GM12872 (cell line): Measurements from ENCODE around the gene SOAT2.

Experiments used
- CTCF ChIP-seq: IDR thresholded peaks from 3 replicates; pipeline ENCODE4 v1.5.1; 2011; ENCODE audit warnings: low read depth, mild to moderate bottlenecking, low read length, moderate library complexity; ENCODE audit not compliant: insufficient read depth

The SOAT2 gene

DNA sequence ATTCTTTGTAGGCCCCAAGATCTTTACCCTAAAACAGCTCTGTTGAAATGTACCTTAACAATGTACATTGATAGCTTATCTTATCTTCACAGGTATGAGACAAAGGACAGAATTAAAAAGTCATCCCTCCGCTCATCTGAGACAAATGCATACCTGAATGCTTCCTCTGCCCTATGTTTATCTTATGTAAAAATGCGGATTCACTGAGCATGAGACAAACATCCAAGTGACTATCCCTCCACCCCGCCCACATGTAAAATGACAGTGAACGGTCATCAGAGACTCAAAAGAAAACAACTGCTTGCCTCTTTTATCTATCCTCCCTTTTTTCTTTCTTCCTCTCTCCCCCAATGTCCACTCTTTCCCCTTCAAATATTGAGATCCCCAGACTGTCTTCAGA, 40.1 kb downstream of the SOAT2 start:
- TF ChIP-seq CTCF: no peak

GRCh38 chr12:53145383-53146260, 42.3 kb downstream of the SOAT2 start:
- TF ChIP-seq CTCF: no peak

DNA sequence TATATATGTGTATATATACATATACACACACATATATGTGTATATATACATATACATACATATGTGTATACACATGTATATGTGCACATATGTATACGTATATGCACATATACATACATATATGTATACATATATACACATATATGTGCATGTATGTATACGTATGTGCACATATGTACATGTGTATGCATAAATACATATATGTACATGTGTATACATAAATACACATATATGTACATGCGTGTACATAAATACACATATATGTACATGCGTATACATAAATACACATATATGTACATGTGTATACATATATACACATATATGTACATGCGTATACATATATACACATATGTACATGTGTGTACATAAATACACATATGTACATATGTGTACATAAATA, 43.9 kb downstream of the SOAT2 start:
- no peak for TF ChIP-seq CTCF

DNA sequence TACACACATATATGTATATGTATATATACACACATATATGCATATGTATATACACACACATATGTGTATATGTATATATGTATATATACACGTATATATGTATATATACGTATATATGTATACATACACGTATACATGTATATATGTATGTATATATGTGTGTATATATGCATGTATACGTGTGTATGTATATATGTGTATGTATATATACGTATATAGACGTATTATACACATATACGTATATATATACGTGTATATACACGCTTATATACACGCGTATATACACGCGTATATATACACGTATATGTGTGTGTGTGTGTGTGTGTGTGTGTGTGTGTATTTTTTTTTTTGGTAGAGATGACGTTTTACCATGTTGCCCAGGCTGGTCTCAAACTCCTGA, 44.4 kb downstream of the SOAT2 start:
- no peak for TF ChIP-seq CTCF

- no peak for TF ChIP-seq CTCF
Observed at GRCh38 chr12:53151039-53151438, 47.8 kb downstream of the SOAT2 start.

- TF ChIP-seq CTCF: no peak
Observed at GRCh38 chr12:53152390-53152789, 49.1 kb downstream of the SOAT2 start.

GRCh38 chr12:53159195-53159839, 56.0 kb downstream of the SOAT2 start:
- peak; percentile 100 for TF ChIP-seq CTCF
